Ovary (tissue), 9 donors: ENCODE results near the gene ATP6V0A4. TPM values are rescaled to one million over a fixed set of nuclear protein-coding genes. Genes with fewer than 3 reads are reported as not detected.

Experiments
- DNase-seq, 5 donors: peaks; one replicate each; pipeline ENCODE4 v3.0.0-alpha.2; 2019 to 2020
- H3K27ac ChIP-seq, 2 donors: fragments of 200-600 bp; one replicate each; pipeline versions ENCODE4 v1.5.1 to v1.8.0; 2019 to 2022
- H3K27me3 ChIP-seq: fragments of 200-600 bp; one replicate; pipeline ENCODE4 v1.8.0; 2022
- H3K36me3 ChIP-seq: fragments of 200-600 bp; sonication (generic); one replicate; pipeline ENCODE4 v1.5.1; 2019
- H3K4me1 ChIP-seq: one replicate; pipeline ENCODE4 v1.8.1; 2013; ENCODE audit warnings: mild to moderate bottlenecking, moderate library complexity; ENCODE audit not compliant: insufficient read depth
- H3K4me3 ChIP-seq: fragments of 200-600 bp; sonication (generic); one replicate; pipeline ENCODE4 v1.5.1; 2017
- H3K9me3 ChIP-seq, 2 donors: fragments of 200-600 bp in 1 of 2; sonication (generic) in 1 of 2; one replicate each; pipeline versions ENCODE4 v1.5.1 to v1.8.1; 2013 to 2019; ENCODE audit warnings: mild to moderate bottlenecking in 1 of 2, moderate library complexity in 1 of 2
- EP300 ChIP-seq: sonication (generic); formaldehyde crosslinking; IDR thresholded peaks from one replicate; pipeline ENCODE4 v1.6.1; 2017; ENCODE audit warnings: antibody characterized with exemption
- POLR2A ChIP-seq: fragments of 450-650 bp; IDR thresholded peaks from one replicate; pipeline ENCODE4 v1.6.1; 2017; ENCODE audit warnings: antibody characterized with exemption, mild to moderate bottlenecking, moderate library complexity
- WGBS, 3 donors: extraction: QIAGEN DNeasy Blood & Tissue Kit in 1 of 3; methylation state at CpG; one replicate each; pipeline versions ENCODE4 v1.1.5 to v1.1.7; 2013 to 2017; 5-methylcytosine and 5-hydroxymethylcytosine counted together
- intact Hi-C, 4 donors: fragments of 100-400 bp; cut with DNase I; formaldehyde crosslinking; loops; one replicate each; pipeline versions ENCODE4 v1.11.0 to v1.15.1; 2022 to 2023
- polyA plus RNA-seq, 2 donors: library from polyadenylated mRNA; stranded (reverse); fragments of 200-250 nt in 1 of 2; fragments of 350-450 nt in 1 of 2; fragmentation: Illumina TruSeq in 1 of 2; extraction: RNeasy Lipid Tissue Mini Kit (QIAGEN cat#74804) in 1 of 2; gene quantifications; one replicate each; pipeline ENCODE4 v1.2.3, GENCODE V29; 2013 to 2014
- total RNA-seq, 7 donors: library from RNA; depleted of rRNA in 2 of 7; stranded (reverse); fragments of >200 nt in 2 of 7; fragmentation: NEBNext Ultra II Directional in 3 of 7; extraction: Animal tissue kit (Norgen Biotek cat#: 25700) in 3 of 7; gene quantifications; one replicate each; pipeline versions ENCODE4 v1.1.0 to v1.2.4, GENCODE V29; 2016 to 2023
- TF ChIP-seq, protein P1 (sequence below), 3 donors: fragments of 450-650 bp in 2 of 3; fragments of 200-600 bp in 1 of 3; IDR thresholded peaks; one replicate each; pipeline versions ENCODE4 v1.5.1 to v1.8.0; 2016 to 2022; ENCODE audit warnings: antibody characterized with exemption in 3 of 3, mild to moderate bottlenecking in 1 of 3
- donor health status: DM: no; HTN: no; CAD: no; lungs with moderate emphysema.
- donor health status: DM: no; HTN: no; CAD: no.
- donor health status: Bipolar disorder and iron deficiency.
- donor health status: DM: yes; HTN: yes; CAD: no.
- donor health status: DM: no; HTN: no; CAD: no.
- donor health status: DM: yes; HTN: yes; CAD: no.

The ATP6V0A4 gene
- total and polyA plus RNA-seq, 9 donors = 1.7 TPM; not detected in 8

DNA sequence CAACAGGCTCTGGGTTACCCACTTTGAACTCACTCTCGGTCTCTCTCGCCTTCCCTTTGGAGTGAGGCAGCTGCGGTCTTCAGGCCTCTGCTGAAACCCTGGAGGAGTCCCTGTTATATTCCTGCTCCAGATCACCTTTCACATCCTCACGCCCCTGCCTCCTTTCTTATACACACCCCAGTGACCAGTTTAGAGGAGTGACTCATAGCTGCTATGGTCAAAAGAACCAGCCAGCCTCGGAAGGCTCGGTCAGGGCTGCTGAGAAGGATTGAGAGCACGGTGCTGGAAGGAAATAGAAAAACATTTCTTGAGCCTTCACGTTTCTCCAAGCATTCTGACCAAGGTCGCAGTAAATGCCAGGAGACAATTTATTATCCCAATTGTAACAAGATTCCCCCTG is 68.6 kb downstream of the ATP6V0A4 start:
- TF ChIP-seq POLR2A (no peak), EP300 (no peak)
- TF ChIP-seq, protein P1, sequence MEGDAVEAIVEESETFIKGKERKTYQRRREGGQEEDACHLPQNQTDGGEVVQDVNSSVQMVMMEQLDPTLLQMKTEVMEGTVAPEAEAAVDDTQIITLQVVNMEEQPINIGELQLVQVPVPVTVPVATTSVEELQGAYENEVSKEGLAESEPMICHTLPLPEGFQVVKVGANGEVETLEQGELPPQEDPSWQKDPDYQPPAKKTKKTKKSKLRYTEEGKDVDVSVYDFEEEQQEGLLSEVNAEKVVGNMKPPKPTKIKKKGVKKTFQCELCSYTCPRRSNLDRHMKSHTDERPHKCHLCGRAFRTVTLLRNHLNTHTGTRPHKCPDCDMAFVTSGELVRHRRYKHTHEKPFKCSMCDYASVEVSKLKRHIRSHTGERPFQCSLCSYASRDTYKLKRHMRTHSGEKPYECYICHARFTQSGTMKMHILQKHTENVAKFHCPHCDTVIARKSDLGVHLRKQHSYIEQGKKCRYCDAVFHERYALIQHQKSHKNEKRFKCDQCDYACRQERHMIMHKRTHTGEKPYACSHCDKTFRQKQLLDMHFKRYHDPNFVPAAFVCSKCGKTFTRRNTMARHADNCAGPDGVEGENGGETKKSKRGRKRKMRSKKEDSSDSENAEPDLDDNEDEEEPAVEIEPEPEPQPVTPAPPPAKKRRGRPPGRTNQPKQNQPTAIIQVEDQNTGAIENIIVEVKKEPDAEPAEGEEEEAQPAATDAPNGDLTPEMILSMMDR (IDR thresholded peaks at IDR 0.05) = no peak
- DNase-seq = no peak
- Histone ChIP-seq H3K27me3 (no peaks in the 10 kb centered on the region), H3K27ac (no peak overlapping the region), H3K4me3 (no peak overlapping the region), H3K36me3 (no peaks in the 10 kb centered on the region), H3K4me1 (no peaks in the 10 kb centered on the region), H3K9me3 (no peaks in the 10 kb centered on the region)
- intact Hi-C loops = no loop called here
- WGBS, 3 donors = 73 to 75% (median 74%) methylated on average over 9 of the region's 9 CpGs

DNA sequence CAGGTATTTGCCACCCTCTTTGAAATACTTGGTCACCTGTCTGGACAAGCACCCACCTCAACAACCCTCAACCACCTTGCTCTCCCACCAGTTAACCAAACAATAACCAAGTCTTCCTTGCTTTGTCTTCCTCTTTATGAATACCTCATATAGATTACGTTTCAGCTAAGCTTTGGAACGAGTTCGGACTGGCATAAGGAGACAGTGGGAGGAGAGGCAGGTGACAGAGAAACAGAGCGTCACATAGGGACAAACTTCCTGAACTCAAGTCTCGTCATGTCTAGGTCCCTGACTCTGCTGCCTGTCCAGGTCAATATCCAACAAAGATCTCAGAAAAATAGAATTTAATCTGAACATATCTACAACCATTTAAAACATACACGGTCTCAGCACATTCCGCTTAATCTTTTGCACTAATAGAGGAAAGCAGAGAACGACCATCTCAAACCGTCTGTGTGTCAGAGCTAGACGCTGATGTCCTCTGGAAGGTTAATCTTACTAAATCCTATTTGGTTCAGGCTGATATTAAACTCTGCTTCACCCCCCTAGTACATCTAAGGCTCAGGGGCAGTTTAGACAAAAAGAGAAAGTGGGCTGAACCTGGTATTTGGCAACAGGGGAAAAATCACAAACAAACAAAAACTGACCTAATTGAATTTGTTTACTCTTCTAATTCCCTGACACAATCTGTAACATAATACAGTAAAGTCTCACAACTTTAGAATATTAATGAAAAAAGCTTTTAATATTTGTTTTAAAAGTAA is 70.5 kb downstream of the ATP6V0A4 start:
- Histone ChIP-seq H3K4me3 (no peak overlapping the region), H3K4me1 (no peaks in the 10 kb centered on the region), H3K27ac (no peak overlapping the region), H3K36me3 (no peaks in the 10 kb centered on the region), H3K9me3 (no peaks in the 10 kb centered on the region), H3K27me3 (no peaks in the 10 kb centered on the region)
- TF ChIP-seq POLR2A = no peak
- TF ChIP-seq EP300 = no peak
- TF ChIP-seq, protein P1 (IDR thresholded peaks at IDR 0.05) = no peak
- 73 to 81% (median 78%) methylated on average over 10 of the region's 10 CpGs for WGBS, 3 donors
- intact Hi-C loops = no loop called here
- no peak for DNase-seq

DNA sequence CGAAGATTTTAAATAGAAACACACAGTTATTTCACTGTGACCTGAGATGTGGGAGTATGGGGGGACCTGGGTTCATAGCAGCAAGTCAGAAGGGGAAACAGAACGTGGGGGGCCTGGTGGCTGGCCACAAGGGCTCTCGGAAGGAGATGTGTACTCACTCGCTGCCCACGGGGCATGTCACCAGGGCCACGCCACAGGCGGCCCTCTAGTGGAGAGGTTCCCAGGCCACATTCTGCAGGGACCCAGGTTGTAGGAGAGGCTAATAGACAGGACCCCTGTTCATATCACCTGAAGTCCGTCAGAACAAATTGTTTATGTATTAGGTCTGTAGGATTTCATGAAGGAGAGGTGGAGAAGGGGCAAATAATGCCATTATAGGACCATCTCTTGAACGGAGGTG is 71.7 kb downstream of the ATP6V0A4 start:
- TF ChIP-seq EP300 (no peak), POLR2A (no peak)
- TF ChIP-seq, protein P1 (IDR thresholded peaks at IDR 0.05) = no peak
- intact Hi-C loops = no loop called here
- WGBS, 3 donors = 78 to 88% (median 82%) methylated on average over 9 of the region's 9 CpGs

DNA sequence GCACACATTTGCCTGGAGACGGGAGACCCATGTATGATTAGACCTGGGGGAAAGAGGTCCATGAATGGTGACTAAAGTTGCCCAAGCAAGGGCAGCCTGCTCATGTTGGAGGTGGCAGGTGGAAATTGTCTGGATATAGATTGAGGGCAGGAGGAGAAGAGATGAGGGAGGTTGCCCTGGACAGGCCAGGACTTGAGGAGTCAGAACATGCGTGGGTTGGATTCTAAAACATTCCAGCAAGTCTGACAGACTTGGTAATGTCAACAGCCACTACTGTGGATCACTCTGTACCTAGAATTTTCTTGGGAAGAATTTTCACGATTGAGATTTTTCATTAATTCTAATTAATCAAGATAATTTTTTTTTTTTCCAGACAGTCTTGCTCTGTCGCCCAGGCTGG is 77.7 kb downstream of the ATP6V0A4 start:
- Histone ChIP-seq H3K4me1 (no peaks in the 10 kb centered on the region), H3K4me3 (no peak overlapping the region), H3K27ac (no peak overlapping the region), H3K27me3 (no peaks in the 10 kb centered on the region), H3K36me3 (no peaks in the 10 kb centered on the region), H3K9me3 (no peaks in the 10 kb centered on the region)
- intact Hi-C loops = no loop called here
- WGBS, 3 donors = 48 to 63% (median 57%) methylated on average over 4 of the region's 4 CpGs
- no peak for DNase-seq
- TF ChIP-seq EP300 = no peak
- no peak for TF ChIP-seq POLR2A
- TF ChIP-seq, protein P1 (IDR thresholded peaks at IDR 0.05) = no peak

More for the DNA sequence above, 71.7 kb downstream of the ATP6V0A4 start:
- DNase-seq = no peak
- Histone ChIP-seq H3K4me1 (no peaks in the 10 kb centered on the region), H3K9me3 (no peaks in the 10 kb centered on the region), H3K27me3 (no peaks in the 10 kb centered on the region), H3K4me3 (no peak overlapping the region), H3K27ac (no peak overlapping the region), H3K36me3 (no peaks in the 10 kb centered on the region)
